Esophagus squamous epithelium (tissue), 5 donors: ENCODE data around the gene SEMA5A. TPM values are rescaled to one million over a fixed set of nuclear protein-coding genes. Genes with fewer than 3 reads are reported as not detected.

Source experiments
- DNase-seq: peaks from one replicate; lab custom pipeline; 2025; lab: John Stamatoyannopoulos, UW
- H3K27ac ChIP-seq, 4 donors: fragments of 200-600 bp; sonication (generic); one replicate each; pipeline ENCODE4 v1.5.1; 2016 to 2019; ENCODE audit warnings: mild to moderate bottlenecking in 1 of 4
- H3K27me3 ChIP-seq, 4 donors: fragments of 200-600 bp; sonication (generic); 1 replicate in 3 of 4; 2 replicates in 1 of 4; pipeline versions ENCODE4 v1.5.1 to v1.6.0; 2017 to 2021; ENCODE audit warnings: antibody characterized with exemption in 1 of 4
- H3K36me3 ChIP-seq, 3 donors: fragments of 200-600 bp; sonication (generic); one replicate each; pipeline ENCODE4 v1.5.1; 2016 to 2019
- H3K4me1 ChIP-seq, 3 donors: fragments of 200-600 bp; sonication (generic); one replicate each; pipeline ENCODE4 v1.5.1; 2017 to 2019
- H3K4me3 ChIP-seq, 4 donors: fragments of 200-600 bp; sonication (generic); 1 replicate in 3 of 4; 2 replicates in 1 of 4; pipeline ENCODE4 v1.5.1; 2016 to 2019; ENCODE audit warnings: mild to moderate bottlenecking in 2 of 4, moderate library complexity in 1 of 4
- H3K9me3 ChIP-seq, 3 donors: fragments of 200-600 bp; sonication (generic); one replicate each; pipeline ENCODE4 v1.5.1; 2016 to 2019
- CTCF ChIP-seq, 6 experiments: fragments of 450-650 bp in 4 of 6; fragments of 200-600 bp in 2 of 6; sonication (generic) in 2 of 6; IDR thresholded peaks; one replicate each; pipeline ENCODE4 v1.5.1; 2016 to 2019; ENCODE audit warnings: antibody characterized with exemption in 6 of 6, mild to moderate bottlenecking in 4 of 6, moderate library complexity in 4 of 6
- POLR2A ChIP-seq, 4 donors: fragments of 450-650 bp; IDR thresholded peaks; one replicate each; pipeline ENCODE4 v1.6.1; 2017; ENCODE audit warnings: antibody characterized with exemption in 4 of 4, mild to moderate bottlenecking in 4 of 4, moderate library complexity in 3 of 4
- WGBS, 2 donors: methylation state at CpG; one replicate each; pipeline ENCODE4 v1.1.5; 2018; 5-methylcytosine and 5-hydroxymethylcytosine counted together
- intact Hi-C: fragments of 100-400 bp; cut with DNase I; formaldehyde crosslinking; loops from one replicate; pipeline ENCODE4 v1.15.0; 2022
- total RNA-seq, 4 donors: library from RNA; depleted of rRNA; stranded (reverse); fragments of >200 nt; gene quantifications; one replicate each; pipeline ENCODE4 v1.1.0, GENCODE V29; 2016
- donor health status: DM: yes; HTN: yes; CAD: no.

The SEMA5A gene
- total RNA-seq, 4 donors from 2014 or later: 3.9 to 9.4 (median 8.4) TPM

GRCh38 chr5:9249231-9249630, 296.6 kb downstream of the SEMA5A start:
- H3K27me3 ChIP-seq: no peaks in the 10 kb centered on the region
- WGBS, 2 donors: 77 to 84% methylated on average over 3 of the region's 3 CpGs
- no peaks in the 10 kb centered on the region for H3K4me1 ChIP-seq
- H3K36me3 ChIP-seq: no peaks in the 10 kb centered on the region
- H3K9me3 ChIP-seq: no peaks in the 10 kb centered on the region
- DNase-seq: no peak
- intact Hi-C loops: no loop called here
- TF ChIP-seq CTCF (IDR thresholded peaks at IDR 0.05): no peak
- no peak for TF ChIP-seq POLR2A (IDR thresholded peaks at IDR 0.05)
- no peak overlapping the region for H3K4me3 ChIP-seq
- no peak overlapping the region for H3K27ac ChIP-seq

GRCh38 chr5:9245071-9245470, 300.8 kb downstream of the SEMA5A start:
- no peak for DNase-seq
- 79 to 93% methylated on average over 3 of the region's 3 CpGs for WGBS, 2 donors
- Histone ChIP-seq H3K36me3 (no peaks in the 10 kb centered on the region), H3K27ac (no peak overlapping the region), H3K4me1 (no peaks in the 10 kb centered on the region), H3K27me3 (no peaks in the 10 kb centered on the region), H3K4me3 (no peak overlapping the region), H3K9me3 (no peaks in the 10 kb centered on the region)
- TF ChIP-seq POLR2A (IDR thresholded peaks at IDR 0.05): no peak
- TF ChIP-seq CTCF (IDR thresholded peaks at IDR 0.05): no peak
- intact Hi-C loops: no loop called here

- Histone ChIP-seq H3K9me3 (no peaks in the 10 kb centered on the region), H3K4me1 (no peaks in the 10 kb centered on the region), H3K4me3 (no peak overlapping the region), H3K27ac (no peak overlapping the region), H3K36me3 (no peaks in the 10 kb centered on the region), H3K27me3 (no peaks in the 10 kb centered on the region)
- 73% methylated on average over 4 of the region's 4 CpGs for WGBS, 2 donors
- intact Hi-C loops: no loop called here
- TF ChIP-seq CTCF (IDR thresholded peaks at IDR 0.05) (no peak), POLR2A (IDR thresholded peaks at IDR 0.05) (no peak)
- no peak for DNase-seq
Observed at GRCh38 chr5:9244417-9244816, 301.5 kb downstream of the SEMA5A start.

- TF ChIP-seq POLR2A (IDR thresholded peaks at IDR 0.05): no peak
- TF ChIP-seq CTCF (IDR thresholded peaks at IDR 0.05): no peak
- intact Hi-C loops: no loop called here
- no peak overlapping the region for H3K4me3 ChIP-seq
- H3K27me3 ChIP-seq: no peaks in the 10 kb centered on the region
- H3K36me3 ChIP-seq: no peaks in the 10 kb centered on the region
- 78 to 80% methylated on average over 9 of the region's 9 CpGs for WGBS, 2 donors
- no peaks in the 10 kb centered on the region for H3K4me1 ChIP-seq
- no peak overlapping the region for H3K27ac ChIP-seq
- no peak for DNase-seq
- H3K9me3 ChIP-seq: no peaks in the 10 kb centered on the region
Observed at GRCh38 chr5:9241479-9242305, 304.2 kb downstream of the SEMA5A start.

- DNase-seq: no peak
- no peaks in the 10 kb centered on the region for H3K36me3 ChIP-seq
- WGBS, 2 donors: 78 to 92% methylated on average over 2 of the region's 2 CpGs
- no peaks in the 10 kb centered on the region for H3K9me3 ChIP-seq
- no peak overlapping the region for H3K27ac ChIP-seq
- H3K4me1 ChIP-seq: no peaks in the 10 kb centered on the region
- H3K4me3 ChIP-seq: no peak overlapping the region
- TF ChIP-seq CTCF (IDR thresholded peaks at IDR 0.05) (no peak), POLR2A (IDR thresholded peaks at IDR 0.05) (no peak)
- intact Hi-C loops: no loop called here
- no peaks in the 10 kb centered on the region for H3K27me3 ChIP-seq
Observed at GRCh38 chr5:9240431-9240830, 305.4 kb downstream of the SEMA5A start.
